H1 (cell line): Measurements from ENCODE around the gene GDF15. TPM values are rescaled to one million over a fixed set of nuclear protein-coding genes. Genes with fewer than 3 reads are reported as not detected.

ENCODE experiments used
- CTCF ChIA-PET: fragments of 300-600 bp; sonication (Branson Sonifier 250); formaldehyde crosslinking; loops from one replicate; lab custom pipeline; 2021; ENCODE audit not compliant: partially characterized antibody; lab: Charles Lee
- POLR2A ChIA-PET: fragments of 300-600 bp; sonication (Branson Sonifier 250); formaldehyde crosslinking; loops from one replicate; lab custom pipeline; 2021; ENCODE audit warnings: inconsistent platforms; ENCODE audit not compliant: partially characterized antibody; lab: Charles Lee
- DNase-seq, 2 experiments: peaks; one replicate each; pipeline versions ENCODE4 v3.0.0 to v3.0.0-alpha.2; 2010 to 2022; ENCODE audit warnings: low spot score in 2 of 2, low read depth in 1 of 2, mixed read lengths in 1 of 2
- FAIRE-seq: peaks from 2 replicates; lab custom pipeline; 2011; peaks lifted over from hg19 to GRCh38; lab: Jason Lieb, UNC
- H2AFZ ChIP-seq: 2 replicates; pipeline ENCODE4 v1.8.1; 2012; ENCODE audit warnings: low read length, inconsistent platforms
- H2AK5ac ChIP-seq: 2 replicates; pipeline ENCODE4 v1.6.1; 2013; ENCODE audit warnings: low read depth, low read length
- H2BK120ac ChIP-seq: replicated peaks from 2 replicates; pipeline ENCODE3; 2013; ENCODE audit warnings: low read depth, low read length, inconsistent platforms
- H2BK12ac ChIP-seq: 2 replicates; pipeline ENCODE4 v1.6.1; 2013; ENCODE audit warnings: low read depth, low read length
- H2BK15ac ChIP-seq: 2 replicates; pipeline ENCODE4 v1.6.1; 2013; ENCODE audit warnings: low read length
- H2BK20ac ChIP-seq: 2 replicates; pipeline ENCODE4 v1.6.1; 2013; ENCODE audit warnings: low read length
- H2BK5ac ChIP-seq: 2 replicates; pipeline ENCODE4 v1.6.1; 2013; ENCODE audit warnings: low read depth, low read length
- H3K14ac ChIP-seq: 2 replicates; pipeline ENCODE4 v1.6.1; 2013; ENCODE audit warnings: inconsistent platforms; ENCODE audit not compliant: insufficient read length
- H3K18ac ChIP-seq: 2 replicates; pipeline ENCODE4 v1.6.1; 2013; ENCODE audit warnings: low read length; ENCODE audit errors: extremely low read depth
- H3K23ac ChIP-seq: 2 replicates; pipeline ENCODE4 v1.6.1; 2013; ENCODE audit warnings: inconsistent platforms; ENCODE audit not compliant: insufficient read length
- H3K23me2 ChIP-seq: 2 replicates; pipeline ENCODE4 v1.6.1; 2013; ENCODE audit warnings: low read depth, low read length
- H3K27ac ChIP-seq: 2 replicates; pipeline ENCODE4 v1.6.1; 2011; ENCODE audit warnings: low read depth, low read length, inconsistent platforms
- H3K27me3 ChIP-seq, 4 experiments: replicated peaks in 1 of 4; 1 replicate in 1 of 4; 2 replicates in 3 of 4; pipeline versions ENCODE4 v1.6.1 to v1.8.1; 2011 to 2013; ENCODE audit warnings: low read length in 3 of 4, mild to moderate bottlenecking in 3 of 4, inconsistent platforms in 2 of 4, mixed read lengths in 2 of 4, moderate library complexity in 1 of 4; ENCODE audit not compliant: control insufficient read depth in 3 of 4, insufficient read depth in 3 of 4; ENCODE audit errors: extremely low read depth in 1 of 4
- H3K36me3 ChIP-seq, 4 experiments: 2 replicates each; pipeline versions ENCODE4 v1.6.1 to v1.8.1; 2011 to 2013; ENCODE audit warnings: mild to moderate bottlenecking in 4 of 4, low read length in 3 of 4, moderate library complexity in 2 of 4, control low read depth in 1 of 4, inconsistent platforms in 1 of 4; ENCODE audit not compliant: insufficient read depth in 4 of 4, control insufficient read depth in 2 of 4
- H3K4ac ChIP-seq: replicated peaks from 2 replicates; pipeline ENCODE3; 2013; ENCODE audit warnings: low read length, low read depth, mixed read lengths, inconsistent platforms; ENCODE audit not compliant: insufficient read length
- H3K4me1 ChIP-seq, 4 experiments: replicated peaks in 1 of 4; 1 replicate in 1 of 4; 2 replicates in 3 of 4; pipeline versions ENCODE4 v1.6.1 to v1.8.1; 2011 to 2013; ENCODE audit warnings: low read length in 3 of 4, inconsistent platforms in 2 of 4, mixed read lengths in 1 of 4; ENCODE audit not compliant: insufficient read depth in 4 of 4, control insufficient read depth in 3 of 4
- H3K4me2 ChIP-seq, 2 experiments: 2 replicates each; pipeline versions ENCODE4 v1.6.1 to v1.8.1; 2011 to 2013; ENCODE audit warnings: low read depth in 2 of 2, low read length in 2 of 2, control low read depth in 1 of 2, inconsistent platforms in 1 of 2, mild to moderate bottlenecking in 1 of 2; ENCODE audit not compliant: insufficient read depth in 1 of 2
- H3K4me3 ChIP-seq, 4 experiments: fragments of 200-600, 300-600 bp in 1 of 4; sonication (generic), shearing (Covaris generic), sonication (Bioruptor Twin) in 1 of 4; 2 replicates each; pipeline versions ENCODE4 v1.5.1 to v1.8.1; 2011 to 2016; ENCODE audit warnings: low read length in 4 of 4, low read depth in 3 of 4, control low read depth in 2 of 4, inconsistent platforms in 2 of 4, mild to moderate bottlenecking in 2 of 4, mixed read lengths in 1 of 4, moderate library complexity in 1 of 4; ENCODE audit not compliant: insufficient read depth in 2 of 4; ENCODE audit errors: extremely low read depth in 1 of 4
- H3K56ac ChIP-seq: replicated peaks from 2 replicates; pipeline ENCODE3; 2013; ENCODE audit warnings: low read depth, mild to moderate bottlenecking, mixed read lengths, low read length, inconsistent platforms; ENCODE audit not compliant: insufficient read length
- H3K79me1 ChIP-seq: 2 replicates; pipeline ENCODE4 v1.6.1; 2013; ENCODE audit warnings: low read depth, low read length, control low read depth
- H3K79me2 ChIP-seq, 2 experiments: 2 replicates each; pipeline versions ENCODE4 v1.6.1 to v1.8.1; 2012 to 2013; ENCODE audit warnings: low read length in 2 of 2, mild to moderate bottlenecking in 2 of 2, inconsistent platforms in 1 of 2; ENCODE audit not compliant: insufficient read depth in 2 of 2, control insufficient read depth in 1 of 2
- H3K9ac ChIP-seq, 4 experiments: replicated peaks in 1 of 4; 1 replicate in 1 of 4; 2 replicates in 3 of 4; pipeline versions ENCODE4 v1.6.1 to v1.8.1; 2011 to 2013; ENCODE audit warnings: low read depth in 3 of 4, low read length in 3 of 4, control low read depth in 2 of 4, mild to moderate bottlenecking in 2 of 4, moderate library complexity in 2 of 4, inconsistent platforms in 1 of 4; ENCODE audit errors: extremely low read depth in 1 of 4
- H3K9me3 ChIP-seq, 2 experiments: 2 replicates each; pipeline versions ENCODE4 v1.6.1 to v1.8.1; 2012 to 2013; ENCODE audit warnings: mild to moderate bottlenecking in 2 of 2, moderate library complexity in 2 of 2, control low read depth in 1 of 2, inconsistent platforms in 1 of 2, low read depth in 1 of 2, low read length in 1 of 2, mixed read lengths in 1 of 2; ENCODE audit not compliant: insufficient read depth in 2 of 2
- H4K20me1 ChIP-seq, 2 experiments: replicated peaks in 1 of 2; 2 replicates each; pipeline versions ENCODE3 to v1.8.1; 2011 to 2013; ENCODE audit warnings: inconsistent platforms in 2 of 2, low read length in 2 of 2, mild to moderate bottlenecking in 1 of 2; ENCODE audit not compliant: insufficient read depth in 2 of 2, control insufficient read depth in 1 of 2
- H4K5ac ChIP-seq: 2 replicates; pipeline ENCODE4 v1.6.1; 2013; ENCODE audit warnings: low read length, low read depth, mixed read lengths, inconsistent platforms; ENCODE audit not compliant: insufficient read length
- H4K8ac ChIP-seq: 2 replicates; pipeline ENCODE4 v1.8.0; 2013; ENCODE audit warnings: mild to moderate bottlenecking, moderate library complexity, low read length, inconsistent platforms; ENCODE audit not compliant: insufficient read depth; ENCODE audit errors: extremely low read depth
- H4K91ac ChIP-seq: replicated peaks from 2 replicates; pipeline ENCODE3; 2013; ENCODE audit warnings: low read length, mixed read lengths, inconsistent platforms; ENCODE audit not compliant: insufficient read length
- GTF2F1 ChIP-seq: IDR thresholded peaks from 2 replicates; pipeline ENCODE4 v1.6.1; 2012; ENCODE audit warnings: low read depth, low read length, improper control_type of control experiment, borderline replicate concordance
- KDM1A ChIP-seq: fragments of 200-600, 300-600 bp; sonication (generic); IDR thresholded peaks from 2 replicates; pipeline ENCODE4 v1.7.1; 2016; ENCODE audit warnings: mild to moderate bottlenecking, low read length, borderline replicate concordance
- ZNF274 ChIP-seq: IDR thresholded peaks from 2 replicates; pipeline ENCODE4 v1.7.0; 2012; ENCODE audit warnings: low read length, borderline replicate concordance; ENCODE audit errors: extremely low read depth
- WGBS, 2 experiments: shearing (Covaris generic) in 1 of 2; methylation state at CpG; one replicate each; pipeline versions ENCODE4 v1.1.6 to v1.1.7; 2013 to 2015; ENCODE audit warnings: low lambda C conversion rate in 2 of 2, mixed read lengths in 2 of 2, inconsistent platforms in 1 of 2, low coverage in 1 of 2, missing lambda C conversion rate in 1 of 2; ENCODE audit not compliant: insufficient replicate concordance in 2 of 2, insufficient coverage in 1 of 2, insufficient read length in 1 of 2; ENCODE audit errors: extremely low coverage in 1 of 2, missing lambda C conversion rate in 1 of 2; 5-methylcytosine and 5-hydroxymethylcytosine counted together
- polyA plus RNA-seq, 7 experiments: library from polyadenylated mRNA; depleted of rRNA in 3 of 7; stranded (reverse) in 5 of 7; unstranded in 2 of 7; fragments of >200 nt in 5 of 7; fragments of 200-250 nt in 2 of 7; gene quantifications; 1 replicate in 5 of 7; 2 replicates in 1 of 7; 4 replicates in 1 of 7; pipeline versions ENCODE4 v1.2.1 to v1.2.3, GENCODE V29; 2011 to 2013; ENCODE audit warnings: missing spikeins in 2 of 7, mixed read lengths in 2 of 7
- total RNA-seq: library from RNA; stranded (reverse); fragmentation: NEBNext Ultra II Directional; extraction: Animal tissue kit (Norgen Biotek cat#: 25700); gene quantifications from 2 replicates; pipeline ENCODE4 v1.2.1, GENCODE V29; 2021
- TF ChIP-seq, protein P1 (sequence below): IDR thresholded peaks from 2 replicates; pipeline ENCODE4 v1.6.1; 2011; ENCODE audit warnings: low read length, improper control_type of control experiment

GDF15 gene
- total and polyA plus RNA-seq, 2 of the 8 experiments (the other 6 are each of a cell fraction or from before 2014, with no cell fraction given), result 4.1 to 8.5 TPM

DNA sequence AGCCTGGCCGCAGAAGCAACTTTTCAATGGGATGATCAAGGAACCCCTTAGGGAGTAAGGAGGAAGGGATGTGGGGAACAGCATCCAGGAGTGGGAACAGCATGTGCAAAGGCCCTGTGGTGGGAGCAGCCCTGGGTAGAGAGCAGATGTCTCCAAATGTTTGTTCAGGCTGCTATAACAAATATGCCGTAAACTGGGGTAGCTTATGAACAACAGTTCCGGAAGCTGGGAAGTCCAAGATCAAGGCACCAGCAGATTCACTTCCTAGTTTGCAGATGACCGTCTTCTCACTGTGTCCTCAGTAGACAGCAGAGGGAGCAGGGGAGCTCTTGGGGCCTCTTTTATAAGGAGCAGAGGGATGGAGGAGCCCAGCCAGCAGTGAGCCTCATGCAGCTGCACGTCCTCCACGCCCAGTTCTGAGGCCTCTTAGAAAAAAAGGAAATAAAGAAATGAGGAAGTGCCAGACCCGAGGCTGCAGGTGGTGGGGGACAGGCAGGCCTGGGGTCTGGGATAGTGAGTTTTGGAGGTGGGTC is 15.7 kb downstream of the GDF15 start:
- H3K56ac ChIP-seq, result no peak overlapping the region
- H3K79me2 ChIP-seq, result no peaks in the 10 kb centered on the region
- ChIA-PET POLR2A (interaction anchor here (0.9 to 2.8 kb wide), 4 partner anchors 13 to 120 kb away, joined by 3 to 12 read pairs (median 5); partner anchors contain the start of gene JUND), CTCF (interaction anchor here (0.5 to 12.8 kb wide), 17 partner anchors 11 to 665 kb away, joined by 3 to 174 read pairs (median 5); partner anchors contain the start of gene GDF15)
- no peak overlapping the region for H3K18ac ChIP-seq
- no peak overlapping the region for H3K4ac ChIP-seq
- H2BK5ac ChIP-seq, result no peak overlapping the region
- no peak overlapping the region for H3K14ac ChIP-seq
- no peak for DNase-seq
- H2BK20ac ChIP-seq, result no peak overlapping the region
- no peak overlapping the region; the same call in 1 of the 2 replicates for H4K8ac ChIP-seq
- no peak overlapping the region for H3K27ac ChIP-seq
- peaks cover 0 to 8% (median 3%) of the 10 kb centered on the region in 4 experiments; a peak in 5 of 7 replicates for H3K4me1 ChIP-seq
- H3K23me2 ChIP-seq, result no peaks in the 10 kb centered on the region
- no peak overlapping the region for H3K9ac ChIP-seq
- H3K36me3 ChIP-seq, result no peaks in the 10 kb centered on the region
- no peak overlapping the region for H4K91ac ChIP-seq
- H2AFZ ChIP-seq, result no peak overlapping the region
- no peak for FAIRE-seq
- 0 out of 2 replicates have a peak overlapping the region, but pooled peaks have one; percentile 15 for H2AK5ac ChIP-seq
- H2BK120ac ChIP-seq, result no peak overlapping the region
- H2BK15ac ChIP-seq, result no peak overlapping the region
- no peak overlapping the region for H3K4me2 ChIP-seq
- H3K9me3 ChIP-seq, result no peaks in the 10 kb centered on the region
- H3K27me3 ChIP-seq, result peaks cover 0 to 3% (median under 1%) of the 10 kb centered on the region in 4 experiments; a peak in 3 of 7 replicates
- H2BK12ac ChIP-seq, result no peak overlapping the region
- H3K79me1 ChIP-seq, result no peaks in the 10 kb centered on the region
- WGBS, 2 experiments, result 82% methylated on average over 7 of the region's 7 CpGs; no CpG with 5 or more reads in 1 of the 2 experiments
- no peaks in the 10 kb centered on the region for H4K20me1 ChIP-seq
- no peak overlapping the region for H3K4me3 ChIP-seq
- no peak overlapping the region for H4K5ac ChIP-seq
- no peak overlapping the region for H3K23ac ChIP-seq
- TF ChIP-seq KDM1A (peak; percentile 87; the same call in 1 of the 2 replicates), ZNF274 (no peak), GTF2F1 (no peak)
- TF ChIP-seq, protein P1, sequence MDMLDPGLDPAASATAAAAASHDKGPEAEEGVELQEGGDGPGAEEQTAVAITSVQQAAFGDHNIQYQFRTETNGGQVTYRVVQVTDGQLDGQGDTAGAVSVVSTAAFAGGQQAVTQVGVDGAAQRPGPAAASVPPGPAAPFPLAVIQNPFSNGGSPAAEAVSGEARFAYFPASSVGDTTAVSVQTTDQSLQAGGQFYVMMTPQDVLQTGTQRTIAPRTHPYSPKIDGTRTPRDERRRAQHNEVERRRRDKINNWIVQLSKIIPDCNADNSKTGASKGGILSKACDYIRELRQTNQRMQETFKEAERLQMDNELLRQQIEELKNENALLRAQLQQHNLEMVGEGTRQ, result no peak
